GM12878 (cell line): ENCODE measurements around the gene DHX57. TPM values are rescaled to one million over a fixed set of nuclear protein-coding genes. Genes with fewer than 3 reads are reported as not detected.
A peak's percentile ranks its signal among the peaks of the same experiment; 100 is the strongest.
"Not testable (repeated sequence)": the region's sequence is repeated elsewhere in the genome, so short reads cannot be mapped to it uniquely, and the experiment has no call there.

Experiments used
- ATAC-seq: fragments of 200-7000 bp; cut with Tn5 transposase; 3 replicates; pipeline ENCODE4 v1.9.1; 2020; ENCODE audit warnings: mild to moderate bottlenecking, moderate library complexity
- BruUV-seq: library from RNA; stranded (reverse); fragments of 400-500 nt; replicated peaks from 2 replicates; lab custom pipeline; 2021; lab: Mats Ljungman, UMichigan
- CTCF ChIA-PET: fragments of 300-600 bp; sonication (Branson Sonifier 250); formaldehyde crosslinking; extraction: SDS; loops from one replicate; lab custom pipeline; 2021; ENCODE audit warnings: inconsistent platforms; lab: Yijun Ruan, JAX
- POLR2A ChIA-PET: fragments of 350-600 bp; formaldehyde crosslinking; extraction: SDS; loops from one replicate; lab custom pipeline; 2021; ENCODE audit warnings: inconsistent platforms; lab: Charles Lee
- RAD21 ChIA-PET: fragments of 300-600 bp; sonication (Branson Sonifier 250); formaldehyde crosslinking; loops from one replicate; lab custom pipeline; 2023; ENCODE audit warnings: antibody characterized with exemption; ENCODE audit not compliant: unreplicated experiment; lab: Charles Lee
- SMC1A ChIA-PET: fragments of 300-600 bp; sonication (Branson Sonifier 250); formaldehyde crosslinking; loops from one replicate; lab custom pipeline; 2023; ENCODE audit not compliant: unreplicated experiment, uncharacterized antibody; lab: Charles Lee
- DNase-seq: peaks from one replicate; pipeline ENCODE4 v3.0.0-alpha.2; 2011; ENCODE audit warnings: low read depth, low spot score
- FAIRE-seq: peaks from 3 replicates; lab custom pipeline; 2011; peaks lifted over from hg19 to GRCh38; lab: Jason Lieb, UNC
- H2AFZ ChIP-seq: 2 replicates; pipeline ENCODE4 v1.6.0; 2011; ENCODE audit warnings: low read depth, low read length, control low read depth; ENCODE audit not compliant: control insufficient read depth
- H3K27ac ChIP-seq: 2 replicates; pipeline ENCODE4 v1.5.1; 2011; ENCODE audit warnings: control low read depth; ENCODE audit not compliant: control insufficient read depth, insufficient read depth
- H3K27me3 ChIP-seq, 2 experiments: replicated peaks in 1 of 2; 2 replicates each; pipeline versions ENCODE4 v1.6.0 to v1.6.1; 2011; ENCODE audit warnings: low read length in 1 of 2; ENCODE audit not compliant: control insufficient read depth in 2 of 2, insufficient read depth in 2 of 2
- H3K36me3 ChIP-seq, 2 experiments: 2 replicates each; pipeline ENCODE4 v1.5.1; 2011; ENCODE audit warnings: low read length in 1 of 2; ENCODE audit not compliant: control insufficient read depth in 2 of 2, insufficient read depth in 2 of 2
- H3K4me1 ChIP-seq: 2 replicates; pipeline ENCODE4 v1.6.1; 2011; ENCODE audit warnings: mild to moderate bottlenecking, low read length, moderate library complexity, mixed read lengths; ENCODE audit not compliant: control insufficient read depth, insufficient read depth
- H3K4me2 ChIP-seq: 2 replicates; pipeline ENCODE4 v1.6.0; 2011; ENCODE audit warnings: control low read depth; ENCODE audit not compliant: control insufficient read depth, insufficient read depth
- H3K4me3 ChIP-seq: fragments of 200-600 bp; sonication (generic); 2 replicates; pipeline ENCODE4 v1.5.1; 2016
- H3K79me2 ChIP-seq: 2 replicates; pipeline ENCODE4 v1.6.0; 2011; ENCODE audit warnings: low read length; ENCODE audit not compliant: control insufficient read depth, insufficient read depth
- H3K9ac ChIP-seq: 2 replicates; pipeline ENCODE4 v1.8.0; 2011; ENCODE audit warnings: low read length, control low read depth, mixed read lengths; ENCODE audit not compliant: control insufficient read depth, insufficient read depth
- H3K9me3 ChIP-seq: replicated peaks from 3 replicates; pipeline ENCODE4 v1.5.1; 2011; ENCODE audit warnings: mild to moderate bottlenecking, low read length; ENCODE audit not compliant: control insufficient read depth, insufficient read depth
- H4K20me1 ChIP-seq: 2 replicates; pipeline ENCODE4 v1.6.0; 2011; ENCODE audit not compliant: control insufficient read depth, insufficient read depth
- NFIC ChIP-seq: IDR thresholded peaks from 2 replicates; pipeline ENCODE4 v1.6.1; 2012; ENCODE audit warnings: low read depth, mild to moderate bottlenecking, inconsistent platforms, low read length, moderate library complexity
- NFYB ChIP-seq: IDR thresholded peaks from 2 replicates; pipeline ENCODE4 v1.6.1; 2011; ENCODE audit warnings: low read depth, mild to moderate bottlenecking, low read length, improper control_type of control experiment, moderate library complexity; ENCODE audit not compliant: insufficient read depth
- RB1 ChIP-seq: fragments of 450-650 bp; formaldehyde crosslinking; IDR thresholded peaks from 2 replicates; pipeline ENCODE4 v1.6.1; 2017; ENCODE audit warnings: mild to moderate bottlenecking, borderline replicate concordance
- WRNIP1 ChIP-seq: IDR thresholded peaks from 2 replicates; pipeline ENCODE4 v1.6.1; 2011; ENCODE audit warnings: low read depth, low read length, improper control_type of control experiment, borderline replicate concordance
- WGBS: methylation state at CpG from one replicate; pipeline ENCODE4 v1.1.6; 2016; ENCODE audit warnings: low lambda C conversion rate; ENCODE audit not compliant: insufficient replicate concordance, insufficient coverage; ENCODE audit errors: missing lambda C conversion rate; 5-methylcytosine and 5-hydroxymethylcytosine counted together
- in situ Hi-C: fragments of 300-500 bp; cut with MboI; formaldehyde crosslinking; loops from 9 replicates; pipeline ENCODE4 v1.14.3; 2018; ENCODE audit warnings: mixed read lengths
- intact Hi-C: fragments of 100-400 bp; cut with micrococcal nuclease; formaldehyde crosslinking; loops from one replicate; pipeline ENCODE4 v1.14.2; 2022; ENCODE audit not compliant: unreplicated experiment
- polyA plus RNA-seq, 11 experiments: library from polyadenylated mRNA; depleted of rRNA in 4 of 11; unstranded in 6 of 11; stranded (reverse) in 5 of 11; fragments of >200 nt; fragmentation: Nextera tagmentation in 4 of 11; fragmentation: Illumina TruSeq in 1 of 11; extraction: Ambion mirVana in 4 of 11; extraction: Trizol in 1 of 11; gene quantifications; 1 replicate in 1 of 11; 2 replicates in 10 of 11; pipeline versions ENCODE4 v1.2.1 to v1.2.3, GENCODE V29; 2011 to 2016; ENCODE audit warnings: inconsistent platforms in 2 of 11, missing spikeins in 2 of 11, low read depth in 1 of 11
- total RNA-seq, 4 experiments: library from RNA; depleted of rRNA in 3 of 4; stranded (reverse); fragments of >200 nt in 3 of 4; fragmentation: Illumina TruSeq in 1 of 4; extraction: Trizol in 1 of 4; gene quantifications; 2 replicates each; pipeline versions ENCODE4 v1.2.1 to v1.2.3, GENCODE V29; 2013 to 2021
- TF ChIP-seq, protein P1 (sequence below): fragments of 450-650 bp; IDR thresholded peaks from 2 replicates; pipeline ENCODE4 v1.6.1; 2018; ENCODE audit warnings: borderline replicate concordance, mild to moderate bottlenecking; ENCODE audit not compliant: partially characterized antibody
- TF ChIP-seq, protein P2 (sequence below): fragments of 450-650 bp; IDR thresholded peaks from 2 replicates; pipeline ENCODE4 v1.6.1; 2016; ENCODE audit warnings: mild to moderate bottlenecking, moderate library complexity, borderline replicate concordance

The DHX57 gene
- total and polyA plus RNA-seq, 10 of the 15 experiments (the other 5 are each of a cell fraction or from before 2014, with no cell fraction given), result 6.5 to 18.0 (median 15.8) TPM

DNA sequence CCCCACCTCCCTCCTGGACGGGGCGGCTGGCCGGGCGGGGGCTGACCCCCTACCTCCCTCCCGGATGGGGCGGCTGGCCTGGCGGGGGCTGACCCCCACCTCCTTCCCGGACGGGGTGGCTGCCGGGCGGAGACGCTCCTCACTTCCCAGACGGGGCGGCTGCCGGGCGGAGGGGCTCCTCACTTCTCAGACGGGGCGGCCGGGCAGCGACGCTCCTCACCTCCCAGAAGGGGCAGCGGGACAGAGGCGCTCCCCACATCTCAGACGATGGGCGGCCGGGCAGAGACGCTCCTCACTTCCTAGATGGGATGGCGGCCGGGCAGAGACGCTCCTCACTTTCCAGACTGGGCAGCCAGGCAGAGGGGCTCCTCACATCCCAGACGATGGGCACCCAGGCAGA is 119.8 kb downstream of the DHX57 start:
- H3K27ac ChIP-seq, in situ Hi-C loops, ATAC-seq, H2AFZ ChIP-seq, H3K36me3 ChIP-seq, CTCF ChIA-PET, H3K27me3 ChIP-seq, H3K4me2 ChIP-seq, intact Hi-C loops, SMC1A ChIA-PET, H3K9ac ChIP-seq, H4K20me1 ChIP-seq, H3K9me3 ChIP-seq, DNase-seq, H3K4me3 ChIP-seq, H3K79me2 ChIP-seq, FAIRE-seq, BruUV-seq, RAD21 ChIA-PET, H3K4me1 ChIP-seq, POLR2A ChIA-PET: not testable (repeated sequence)
- 88% methylated on average over 5 of the region's 31 CpGs for WGBS

GRCh38 chr2:38754506-38754905 is 121.2 kb downstream of the DHX57 start:
- Histone ChIP-seq H3K27ac (peak overlapping the region; percentile 51; the same call in 1 of the 2 replicates), H2AFZ (peak overlapping the region; percentile 65), H4K20me1 (0 out of 2 replicates have a peak, but pooled peaks cover 2% of the 10 kb centered on the region), H3K4me2 (peak overlapping the region; percentile 59), H3K79me2 (peaks cover 16% of the 10 kb centered on the region), H3K4me3 (no peak overlapping the region), H3K27me3 (no peaks in the 10 kb centered on the region), H3K4me1 (no peaks in the 10 kb centered on the region; the same call in 1 of the 2 replicates), H3K36me3 (no peaks in the 10 kb centered on the region), H3K9ac (no peak overlapping the region), H3K9me3 (no peaks in the 10 kb centered on the region)
- intact Hi-C loops (no loop called here), in situ Hi-C loops (no loop called here)
- 0% methylated on average over 3 of the region's 3 CpGs for WGBS
- ChIA-PET CTCF (interaction anchor here (1.0 to 1.1 kb wide), 2 partner anchors 14 to 1971 kb away, joined by 4 read pairs; no protein-coding TSS in a partner anchor), POLR2A (interaction anchor here (0.7 kb wide), 1 partner anchor 117 kb away, joined by 3 read pairs; no protein-coding TSS in a partner anchor), SMC1A (interaction anchor here (0.6 to 1.2 kb wide), 2 partner anchors 9 to 11 kb away, joined by 3 to 4 read pairs; no protein-coding TSS in a partner anchor), RAD21 (interaction anchor here (1.6 kb wide), 1 partner anchor 173 kb away, joined by 3 read pairs; no protein-coding TSS in a partner anchor)
- FAIRE-seq (no peak), DNase-seq (no peak), ATAC-seq (no peak)
- no TSS peak for BruUV-seq
- TF ChIP-seq RB1 (no peak), NFIC (no peak), NFYB (no peak), WRNIP1 (no peak)
- TF ChIP-seq, protein P1, sequence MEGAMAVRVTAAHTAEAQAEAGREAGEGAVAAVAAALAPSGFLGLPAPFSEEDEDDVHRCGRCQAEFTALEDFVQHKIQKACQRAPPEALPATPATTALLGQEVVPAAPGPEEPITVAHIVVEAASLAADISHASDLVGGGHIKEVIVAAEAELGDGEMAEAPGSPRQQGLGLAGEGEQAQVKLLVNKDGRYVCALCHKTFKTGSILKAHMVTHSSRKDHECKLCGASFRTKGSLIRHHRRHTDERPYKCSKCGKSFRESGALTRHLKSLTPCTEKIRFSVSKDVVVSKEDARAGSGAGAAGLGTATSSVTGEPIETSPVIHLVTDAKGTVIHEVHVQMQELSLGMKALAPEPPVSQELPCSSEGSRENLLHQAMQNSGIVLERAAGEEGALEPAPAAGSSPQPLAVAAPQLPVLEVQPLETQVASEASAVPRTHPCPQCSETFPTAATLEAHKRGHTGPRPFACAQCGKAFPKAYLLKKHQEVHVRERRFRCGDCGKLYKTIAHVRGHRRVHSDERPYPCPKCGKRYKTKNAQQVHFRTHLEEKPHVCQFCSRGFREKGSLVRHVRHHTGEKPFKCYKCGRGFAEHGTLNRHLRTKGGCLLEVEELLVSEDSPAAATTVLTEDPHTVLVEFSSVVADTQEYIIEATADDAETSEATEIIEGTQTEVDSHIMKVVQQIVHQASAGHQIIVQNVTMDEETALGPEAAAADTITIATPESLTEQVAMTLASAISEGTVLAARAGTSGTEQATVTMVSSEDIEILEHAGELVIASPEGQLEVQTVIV, result no peak
- TF ChIP-seq, protein P2, sequence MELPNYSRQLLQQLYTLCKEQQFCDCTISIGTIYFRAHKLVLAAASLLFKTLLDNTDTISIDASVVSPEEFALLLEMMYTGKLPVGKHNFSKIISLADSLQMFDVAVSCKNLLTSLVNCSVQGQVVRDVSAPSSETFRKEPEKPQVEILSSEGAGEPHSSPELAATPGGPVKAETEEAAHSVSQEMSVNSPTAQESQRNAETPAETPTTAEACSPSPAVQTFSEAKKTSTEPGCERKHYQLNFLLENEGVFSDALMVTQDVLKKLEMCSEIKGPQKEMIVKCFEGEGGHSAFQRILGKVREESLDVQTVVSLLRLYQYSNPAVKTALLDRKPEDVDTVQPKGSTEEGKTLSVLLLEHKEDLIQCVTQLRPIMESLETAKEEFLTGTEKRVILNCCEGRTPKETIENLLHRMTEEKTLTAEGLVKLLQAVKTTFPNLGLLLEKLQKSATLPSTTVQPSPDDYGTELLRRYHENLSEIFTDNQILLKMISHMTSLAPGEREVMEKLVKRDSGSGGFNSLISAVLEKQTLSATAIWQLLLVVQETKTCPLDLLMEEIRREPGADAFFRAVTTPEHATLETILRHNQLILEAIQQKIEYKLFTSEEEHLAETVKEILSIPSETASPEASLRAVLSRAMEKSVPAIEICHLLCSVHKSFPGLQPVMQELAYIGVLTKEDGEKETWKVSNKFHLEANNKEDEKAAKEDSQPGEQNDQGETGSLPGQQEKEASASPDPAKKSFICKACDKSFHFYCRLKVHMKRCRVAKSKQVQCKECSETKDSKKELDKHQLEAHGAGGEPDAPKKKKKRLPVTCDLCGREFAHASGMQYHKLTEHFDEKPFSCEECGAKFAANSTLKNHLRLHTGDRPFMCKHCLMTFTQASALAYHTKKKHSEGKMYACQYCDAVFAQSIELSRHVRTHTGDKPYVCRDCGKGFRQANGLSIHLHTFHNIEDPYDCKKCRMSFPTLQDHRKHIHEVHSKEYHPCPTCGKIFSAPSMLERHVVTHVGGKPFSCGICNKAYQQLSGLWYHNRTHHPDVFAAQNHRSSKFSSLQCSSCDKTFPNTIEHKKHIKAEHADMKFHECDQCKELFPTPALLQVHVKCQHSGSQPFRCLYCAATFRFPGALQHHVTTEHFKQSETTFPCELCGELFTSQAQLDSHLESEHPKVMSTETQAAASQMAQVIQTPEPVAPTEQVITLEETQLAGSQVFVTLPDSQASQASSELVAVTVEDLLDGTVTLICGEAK, result no peak
